GM12872 (cell line): ENCODE results near the gene MVB12B.

Source experiments
- TF ChIP-seq, protein P1 (sequence below): IDR thresholded peaks from 3 replicates; pipeline ENCODE4 v1.5.1; 2011; ENCODE audit warnings: low read depth, mild to moderate bottlenecking, low read length, moderate library complexity; ENCODE audit not compliant: insufficient read depth

MVB12B gene

DNA sequence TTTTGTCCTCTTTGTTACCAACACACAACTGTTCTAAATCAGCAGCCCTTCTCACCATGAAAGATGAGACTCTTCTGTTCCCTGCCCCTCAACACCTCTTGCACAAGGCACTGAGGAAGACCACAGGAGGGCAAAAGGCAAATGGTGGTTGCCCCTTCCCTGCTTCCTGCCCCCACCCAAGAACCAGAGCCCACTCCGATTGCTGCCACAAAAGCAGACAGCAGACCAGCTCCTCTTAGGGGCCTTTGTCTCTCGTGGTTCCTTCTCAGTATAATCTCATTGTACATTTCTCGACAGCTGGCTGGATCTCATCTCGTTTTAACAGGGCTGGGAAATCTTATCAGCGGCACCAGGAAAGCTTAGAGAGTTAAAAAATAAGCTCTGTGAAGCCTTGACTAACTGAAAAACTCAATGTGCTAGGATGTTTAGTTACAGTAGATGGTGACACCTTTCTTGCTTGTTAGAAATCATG, 1.1 kb downstream of the MVB12B start:
- TF ChIP-seq, protein P1, sequence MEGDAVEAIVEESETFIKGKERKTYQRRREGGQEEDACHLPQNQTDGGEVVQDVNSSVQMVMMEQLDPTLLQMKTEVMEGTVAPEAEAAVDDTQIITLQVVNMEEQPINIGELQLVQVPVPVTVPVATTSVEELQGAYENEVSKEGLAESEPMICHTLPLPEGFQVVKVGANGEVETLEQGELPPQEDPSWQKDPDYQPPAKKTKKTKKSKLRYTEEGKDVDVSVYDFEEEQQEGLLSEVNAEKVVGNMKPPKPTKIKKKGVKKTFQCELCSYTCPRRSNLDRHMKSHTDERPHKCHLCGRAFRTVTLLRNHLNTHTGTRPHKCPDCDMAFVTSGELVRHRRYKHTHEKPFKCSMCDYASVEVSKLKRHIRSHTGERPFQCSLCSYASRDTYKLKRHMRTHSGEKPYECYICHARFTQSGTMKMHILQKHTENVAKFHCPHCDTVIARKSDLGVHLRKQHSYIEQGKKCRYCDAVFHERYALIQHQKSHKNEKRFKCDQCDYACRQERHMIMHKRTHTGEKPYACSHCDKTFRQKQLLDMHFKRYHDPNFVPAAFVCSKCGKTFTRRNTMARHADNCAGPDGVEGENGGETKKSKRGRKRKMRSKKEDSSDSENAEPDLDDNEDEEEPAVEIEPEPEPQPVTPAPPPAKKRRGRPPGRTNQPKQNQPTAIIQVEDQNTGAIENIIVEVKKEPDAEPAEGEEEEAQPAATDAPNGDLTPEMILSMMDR: no peak

DNA sequence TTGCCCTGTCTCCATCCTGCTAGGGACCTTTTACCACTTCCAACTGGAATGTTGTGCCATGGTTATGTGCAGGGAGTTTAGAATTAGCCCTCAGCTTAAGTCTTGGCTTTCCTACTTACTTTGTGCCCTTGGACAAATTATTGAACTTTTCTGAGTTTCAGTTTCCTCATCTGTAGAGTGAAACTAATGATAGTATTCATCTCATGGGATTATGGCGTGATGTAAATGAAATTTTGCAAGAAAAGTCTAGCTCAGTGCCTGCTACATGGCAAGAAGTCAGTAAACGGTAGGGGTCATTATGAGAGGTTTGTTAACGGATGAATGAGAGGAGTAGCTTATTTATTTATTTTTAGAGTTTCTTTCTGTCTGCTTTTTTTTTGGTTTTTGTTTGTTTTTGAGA, 1.8 kb downstream of the MVB12B start:
- TF ChIP-seq, protein P1: no peak

DNA sequence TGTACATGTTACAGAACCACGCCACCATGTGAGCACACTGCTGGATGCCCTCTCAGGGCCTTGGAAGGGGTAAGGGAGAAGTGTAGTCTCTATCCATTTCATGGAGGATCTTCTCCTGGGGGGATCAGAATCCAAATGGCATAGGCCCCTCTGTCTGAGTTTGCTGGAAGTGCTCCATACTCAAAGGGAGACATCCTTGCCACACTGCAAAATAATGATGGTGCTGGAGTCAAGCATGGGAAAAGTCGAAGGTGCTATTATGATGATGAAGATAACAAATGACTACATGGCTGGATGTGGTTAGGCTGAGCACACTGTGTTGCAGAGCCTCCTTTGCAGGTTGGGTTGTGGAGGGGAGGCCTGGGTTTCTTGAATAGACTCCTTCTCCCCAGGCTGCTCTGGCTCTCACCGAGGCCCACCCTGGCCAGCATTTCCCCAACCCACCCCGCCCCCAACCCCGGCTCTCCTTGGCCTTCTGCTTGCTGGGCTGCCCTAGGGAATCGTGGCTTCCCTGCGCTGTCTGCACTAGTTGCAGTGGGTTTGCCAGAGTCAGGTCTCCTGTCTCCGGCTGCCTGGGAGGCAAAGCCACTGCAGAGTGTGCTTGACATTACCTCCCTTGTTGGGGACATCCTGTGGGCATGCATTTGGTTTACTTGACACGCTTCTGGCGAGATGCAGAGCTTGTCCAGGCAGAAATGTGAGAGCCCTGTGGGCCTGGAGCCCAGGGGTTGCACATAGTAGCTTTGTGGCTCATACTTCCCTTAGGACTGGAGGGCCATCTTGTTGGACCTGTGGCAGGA, 3.0 kb downstream of the MVB12B start:
- TF ChIP-seq, protein P1: no peak

DNA sequence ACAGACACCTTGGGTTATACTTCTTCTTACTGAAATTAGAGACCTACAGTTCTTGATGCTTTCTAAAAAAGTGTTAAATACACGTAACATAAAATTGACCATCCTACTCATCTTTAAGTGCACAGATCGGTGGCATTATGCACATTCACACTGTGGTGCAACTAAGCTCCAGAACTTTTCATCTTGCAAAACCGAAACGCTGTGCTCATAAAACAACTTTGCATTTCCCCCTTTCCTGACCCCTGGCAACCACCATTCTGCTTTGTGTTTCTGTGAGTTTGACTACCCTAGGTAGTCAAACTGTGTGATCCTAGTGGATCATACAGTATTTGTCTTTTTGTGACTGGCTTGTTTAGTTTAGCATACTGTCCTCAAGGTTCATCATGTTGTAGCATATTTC, 3.9 kb downstream of the MVB12B start:
- TF ChIP-seq, protein P1: no peak

DNA sequence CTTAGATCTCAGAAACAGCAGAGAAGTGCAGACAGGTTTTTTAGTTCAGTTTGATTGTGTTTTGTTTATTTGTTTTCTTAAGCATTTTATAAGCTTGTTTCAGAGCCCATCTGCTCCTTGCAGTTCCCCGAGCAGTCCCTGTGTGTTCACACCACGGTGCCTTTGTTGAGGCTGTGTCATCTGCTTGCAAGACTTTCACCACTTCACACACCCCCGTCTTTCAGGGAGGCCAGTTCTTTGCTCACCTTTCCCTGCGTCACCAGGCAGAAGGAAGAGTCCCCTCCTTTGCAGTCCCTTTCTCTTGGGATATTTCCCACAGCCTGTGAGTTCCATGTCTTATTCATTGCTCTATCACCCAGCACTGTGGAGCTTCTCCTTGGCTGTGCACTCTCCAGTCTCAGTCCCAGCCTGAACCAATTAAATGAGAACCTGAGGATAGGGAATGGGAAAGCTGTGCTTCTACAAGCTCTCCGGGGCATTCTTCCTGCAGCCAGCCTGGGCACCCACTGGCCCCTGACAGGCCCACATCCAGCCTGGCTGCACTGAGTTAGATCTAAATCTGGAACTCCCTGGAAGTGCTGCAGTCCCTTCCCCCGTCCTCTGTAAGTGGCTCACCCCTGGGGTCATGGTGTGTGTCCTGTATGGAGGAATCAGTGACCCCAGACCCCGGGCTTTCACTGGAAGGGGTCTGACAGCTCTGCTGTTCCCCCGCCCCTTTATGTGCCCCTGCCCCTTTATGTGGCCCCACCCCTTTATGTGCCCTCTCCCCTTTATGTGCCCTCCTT, 5.5 kb downstream of the MVB12B start:
- TF ChIP-seq, protein P1: no peak

DNA sequence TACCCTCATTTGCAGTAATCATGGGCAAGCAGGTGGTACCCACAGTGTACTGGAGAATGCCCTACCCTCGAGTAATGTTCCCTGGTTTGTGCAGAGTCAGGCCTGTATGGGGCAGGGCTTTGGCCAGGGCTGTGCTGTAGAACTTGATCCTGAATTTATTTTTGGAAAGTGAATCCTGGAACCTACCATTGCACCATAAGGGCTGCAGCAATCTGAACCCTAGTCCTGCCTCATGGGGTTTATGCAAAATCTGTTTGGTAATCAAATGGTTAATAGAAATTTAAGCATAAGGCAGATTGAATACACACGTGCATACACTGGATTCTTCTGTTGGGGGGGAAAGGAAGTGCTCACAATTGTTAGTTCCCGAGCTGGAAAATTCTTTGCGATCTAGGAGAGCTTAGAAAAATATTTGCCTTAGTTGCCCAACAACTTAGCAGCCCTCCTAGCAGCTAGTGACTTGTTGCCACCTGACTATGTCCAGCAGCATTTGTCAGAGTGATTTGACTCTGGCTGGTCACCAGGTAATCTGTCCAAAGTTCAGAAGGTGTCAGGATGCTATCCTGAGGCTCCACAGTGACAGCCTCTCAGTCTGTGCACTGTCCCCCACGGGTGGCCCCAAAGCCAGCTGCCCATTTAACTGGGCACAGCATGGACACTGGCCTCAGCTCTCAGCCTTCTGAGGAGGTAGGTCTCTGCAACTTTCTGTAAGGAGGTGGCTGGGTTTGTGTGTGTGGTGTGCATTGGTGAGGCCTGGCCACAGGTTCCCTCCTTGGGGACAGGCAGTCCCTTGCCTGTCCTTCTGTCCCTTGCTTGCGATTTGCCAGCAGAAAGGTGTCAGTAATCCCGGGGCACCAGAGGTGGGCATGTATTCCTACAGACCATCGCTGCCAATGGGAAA, 8.3 kb downstream of the MVB12B start:
- TF ChIP-seq, protein P1: no peak
